Central memory CD8-positive, alpha-beta T cell (primary cell): ENCODE results near the gene EXOC3.
"Not testable (repeated sequence)": the region's sequence is repeated elsewhere in the genome, so short reads cannot be mapped to it uniquely, and the experiment has no call there.

Experiments used
- ATAC-seq: fragments of 150-1000 bp; cut with Tn5 transposase; replicated peaks from 2 replicates; pipeline ENCODE4 v1.10.0; 2022; ENCODE audit warnings: mild to moderate bottlenecking, moderate FRiP score, moderate number of reproducible peaks; ENCODE audit not compliant: poor library complexity, severe bottlenecking; ENCODE audit errors: extremely low read depth
- DNase-seq, 2 donors: peaks; one replicate each; pipeline ENCODE4 v3.0.0; 2021; ENCODE audit warnings: low spot score in 2 of 2
- H3K27ac Mint-ChIP-seq: one replicate; pipeline ENCODE4 v1.8.0; 2022; ENCODE audit warnings: low read depth, mild to moderate bottlenecking, moderate library complexity, mixed read lengths
- H3K27me3 Mint-ChIP-seq: one replicate; pipeline ENCODE4 v1.8.0; 2022; ENCODE audit warnings: mixed read lengths
- H3K36me3 Mint-ChIP-seq: one replicate; pipeline ENCODE4 v1.8.0; 2022; ENCODE audit warnings: mild to moderate bottlenecking, moderate library complexity, mixed read lengths; ENCODE audit not compliant: insufficient read depth
- H3K4me1 Mint-ChIP-seq: one replicate; pipeline ENCODE4 v1.8.0; 2022; ENCODE audit warnings: mixed read lengths
- H3K4me3 Mint-ChIP-seq: one replicate; pipeline ENCODE4 v1.8.0; 2022; ENCODE audit warnings: mild to moderate bottlenecking, moderate library complexity, mixed read lengths
- H3K9me3 Mint-ChIP-seq: one replicate; pipeline ENCODE4 v1.8.0; 2022; ENCODE audit warnings: mixed read lengths

The EXOC3 gene

GRCh38 chr5:473551-474192, 30.7 kb downstream of the EXOC3 start:
- no peaks in the 10 kb centered on the region for H3K9me3 Mint-ChIP-seq
- H3K4me3 Mint-ChIP-seq = peak overlapping the region; percentile 82
- ATAC-seq (peak; percentile 8), DNase-seq (no peak)
- H3K27ac Mint-ChIP-seq = peak overlapping the region; percentile 42
- H3K27me3 Mint-ChIP-seq = peaks cover 41% of the 10 kb centered on the region
- peaks cover 14% of the 10 kb centered on the region for H3K4me1 Mint-ChIP-seq
- peaks cover 10% of the 10 kb centered on the region for H3K36me3 Mint-ChIP-seq

GRCh38 chr5:474232-474839, 31.4 kb downstream of the EXOC3 start:
- ATAC-seq = not testable (repeated sequence)
- H3K4me1 Mint-ChIP-seq = peaks cover 14% of the 10 kb centered on the region

GRCh38 chr5:474840-475661, 32.1 kb downstream of the EXOC3 start:
- H3K27ac Mint-ChIP-seq = no peak overlapping the region
- peaks cover 46% of the 10 kb centered on the region for H3K27me3 Mint-ChIP-seq
- no peaks in the 10 kb centered on the region for H3K9me3 Mint-ChIP-seq
- peaks cover 14% of the 10 kb centered on the region for H3K4me1 Mint-ChIP-seq
- ATAC-seq (no peak), DNase-seq (no peak)
- H3K4me3 Mint-ChIP-seq = peak overlapping the region; percentile 82
- H3K36me3 Mint-ChIP-seq = peaks cover 7% of the 10 kb centered on the region

More at GRCh38 chr5:474232-474839, 31.4 kb downstream of the EXOC3 start:
- not testable (repeated sequence) for DNase-seq, H3K9me3 Mint-ChIP-seq, H3K36me3 Mint-ChIP-seq
- Mint-ChIP-seq H3K27ac (peak overlapping the region; percentile 42), H3K4me3 (peak overlapping the region; percentile 82), H3K27me3 (peaks cover 41% of the 10 kb centered on the region)

DNA sequence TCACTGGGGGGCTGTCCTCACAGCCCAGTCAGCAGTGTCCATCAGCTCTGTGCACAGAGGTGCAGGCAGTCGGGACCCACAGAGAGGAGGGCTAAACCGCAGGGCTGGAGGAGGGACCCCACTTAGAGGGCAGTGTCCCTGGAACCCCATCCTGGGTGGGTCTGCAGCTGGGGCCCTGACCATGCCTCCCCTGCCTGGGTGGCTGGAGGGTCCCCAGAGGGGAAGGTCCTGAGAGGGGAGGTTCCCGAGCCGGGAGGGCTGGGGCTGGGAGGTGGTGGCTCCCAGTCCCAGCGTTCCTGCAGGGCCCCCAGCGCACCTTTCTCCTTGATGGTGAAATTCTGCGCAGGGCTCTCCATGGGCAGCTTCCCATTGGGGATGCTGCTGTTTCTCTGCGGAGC, 32.7 kb downstream of the EXOC3 start:
- Mint-ChIP-seq H3K9me3 (no peaks in the 10 kb centered on the region), H3K4me1 (peaks cover 14% of the 10 kb centered on the region), H3K4me3 (peak overlapping the region; percentile 82), H3K36me3 (peaks cover 7% of the 10 kb centered on the region), H3K27me3 (peaks cover 51% of the 10 kb centered on the region), H3K27ac (no peak overlapping the region)
- DNase-seq = no peak
- ATAC-seq = no peak

GRCh38 chr5:476102-476813, 33.3 kb downstream of the EXOC3 start:
- Mint-ChIP-seq H3K9me3 (no peaks in the 10 kb centered on the region), H3K27ac (no peak overlapping the region), H3K36me3 (peaks cover 7% of the 10 kb centered on the region), H3K4me1 (peaks cover 14% of the 10 kb centered on the region), H3K4me3 (no peak overlapping the region), H3K27me3 (peaks cover 51% of the 10 kb centered on the region)
- no peak for DNase-seq
- ATAC-seq = no peak

DNA sequence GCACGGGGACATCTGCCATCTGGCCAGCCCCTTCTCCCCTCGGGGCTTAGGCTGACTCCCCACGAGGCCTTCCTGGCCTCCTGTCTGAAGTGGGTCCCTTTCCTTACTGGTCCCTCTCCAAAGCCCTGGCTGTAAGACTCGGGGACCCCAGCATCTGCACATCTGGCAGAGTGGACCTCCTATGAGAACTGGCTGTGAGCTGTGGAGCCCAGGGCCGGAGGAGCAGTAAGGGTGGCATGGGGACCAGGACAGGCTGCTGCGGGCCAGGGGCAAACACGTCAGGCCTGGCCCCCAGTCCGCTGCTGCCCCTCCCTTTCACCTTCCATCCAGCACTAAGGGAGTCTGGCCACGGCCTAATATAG, 33.8 kb downstream of the EXOC3 start:
- no peak for DNase-seq
- peaks cover 51% of the 10 kb centered on the region for H3K27me3 Mint-ChIP-seq
- no peaks in the 10 kb centered on the region for H3K9me3 Mint-ChIP-seq
- H3K4me3 Mint-ChIP-seq = no peak overlapping the region
- no peak for ATAC-seq
- peaks cover 8% of the 10 kb centered on the region for H3K4me1 Mint-ChIP-seq
- H3K27ac Mint-ChIP-seq = no peak overlapping the region
- H3K36me3 Mint-ChIP-seq = peaks cover 7% of the 10 kb centered on the region

DNA sequence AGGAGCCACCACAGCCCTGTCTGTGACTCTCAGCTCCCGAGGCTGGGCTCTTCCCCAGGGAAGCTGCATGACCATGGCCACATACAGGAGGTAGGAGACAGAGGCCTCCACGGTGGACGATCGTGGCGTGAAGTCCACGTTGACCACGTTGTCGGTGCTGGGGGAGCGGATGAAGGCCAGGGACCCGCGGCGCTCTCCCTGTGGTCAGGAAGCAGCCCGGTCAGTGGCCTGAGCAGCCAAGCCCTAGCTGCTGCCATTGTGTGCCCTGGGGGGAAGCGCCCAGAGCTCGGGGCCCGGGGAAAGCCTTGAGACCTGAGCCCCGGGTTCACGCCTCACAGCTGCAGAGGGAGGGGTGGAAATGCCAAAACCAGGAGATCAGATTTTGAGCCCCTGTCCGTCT, 34.3 kb downstream of the EXOC3 start:
- Mint-ChIP-seq H3K27me3 (peaks cover 51% of the 10 kb centered on the region), H3K36me3 (peaks cover 4% of the 10 kb centered on the region), H3K4me3 (no peak overlapping the region), H3K27ac (no peak overlapping the region), H3K4me1 (peaks cover 6% of the 10 kb centered on the region), H3K9me3 (no peaks in the 10 kb centered on the region)
- DNase-seq (no peak), ATAC-seq (no peak)

DNA sequence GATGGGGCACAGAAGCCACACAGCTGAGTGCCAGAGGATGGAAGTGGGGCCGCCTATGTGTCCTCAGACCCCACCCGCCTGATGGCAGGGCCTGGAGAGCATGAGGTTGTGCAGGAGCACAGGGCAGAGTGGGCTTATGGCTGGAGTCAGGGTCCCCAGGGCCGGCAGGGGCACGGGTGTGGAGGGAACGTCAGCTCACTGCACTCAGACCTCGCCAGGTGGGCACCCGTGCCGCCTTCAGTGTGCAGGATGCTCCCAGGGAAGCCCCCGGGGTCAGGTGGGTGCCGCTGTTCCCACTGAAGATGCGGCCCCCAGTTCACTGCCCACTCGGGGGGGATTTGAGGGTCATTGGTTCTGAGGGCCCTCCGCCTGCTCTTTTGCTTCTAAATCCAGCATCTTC, 34.9 kb downstream of the EXOC3 start:
- ATAC-seq = no peak
- Mint-ChIP-seq H3K36me3 (peaks cover 4% of the 10 kb centered on the region), H3K9me3 (no peaks in the 10 kb centered on the region), H3K27ac (no peak overlapping the region), H3K4me3 (no peak overlapping the region), H3K4me1 (peaks cover 6% of the 10 kb centered on the region), H3K27me3 (peaks cover 51% of the 10 kb centered on the region)
- DNase-seq = no peak

DNA sequence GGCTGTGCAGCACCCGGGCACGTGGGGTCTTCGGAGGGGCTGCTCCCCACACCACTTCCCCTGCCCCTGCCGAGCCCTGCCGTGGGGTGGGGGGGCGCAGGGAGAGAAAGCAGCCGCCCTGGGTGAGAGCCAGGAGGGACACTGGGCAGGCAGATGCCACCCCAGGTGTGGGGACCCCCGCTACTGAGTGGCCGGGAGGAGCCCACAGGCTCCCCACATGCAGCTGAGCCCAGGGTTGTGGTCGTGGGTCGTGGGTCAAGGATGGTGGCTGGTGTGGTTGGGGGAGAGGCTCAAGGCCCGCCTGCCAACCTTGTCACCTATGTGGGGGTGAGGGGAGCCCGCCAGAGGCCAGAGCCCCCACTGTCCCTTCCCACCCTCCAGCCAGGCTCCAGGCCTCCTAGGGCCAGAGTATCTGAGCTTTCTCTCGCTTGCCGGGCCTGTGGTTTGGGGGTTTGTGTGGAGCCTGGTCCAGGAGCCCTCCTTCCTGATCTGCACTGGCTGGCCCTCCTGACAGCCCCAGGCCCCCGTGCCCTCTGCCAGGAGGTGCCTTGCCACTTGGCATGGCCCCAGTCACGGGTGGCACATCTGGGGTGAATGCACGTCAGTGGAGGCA, 35.5 kb downstream of the EXOC3 start:
- ATAC-seq (no peak), DNase-seq (no peak)
- peaks cover 4% of the 10 kb centered on the region for H3K36me3 Mint-ChIP-seq
- H3K27me3 Mint-ChIP-seq = peaks cover 50% of the 10 kb centered on the region
- peaks cover 6% of the 10 kb centered on the region for H3K4me1 Mint-ChIP-seq
- no peaks in the 10 kb centered on the region for H3K9me3 Mint-ChIP-seq
- no peak overlapping the region for H3K27ac Mint-ChIP-seq
- H3K4me3 Mint-ChIP-seq = no peak overlapping the region

DNA sequence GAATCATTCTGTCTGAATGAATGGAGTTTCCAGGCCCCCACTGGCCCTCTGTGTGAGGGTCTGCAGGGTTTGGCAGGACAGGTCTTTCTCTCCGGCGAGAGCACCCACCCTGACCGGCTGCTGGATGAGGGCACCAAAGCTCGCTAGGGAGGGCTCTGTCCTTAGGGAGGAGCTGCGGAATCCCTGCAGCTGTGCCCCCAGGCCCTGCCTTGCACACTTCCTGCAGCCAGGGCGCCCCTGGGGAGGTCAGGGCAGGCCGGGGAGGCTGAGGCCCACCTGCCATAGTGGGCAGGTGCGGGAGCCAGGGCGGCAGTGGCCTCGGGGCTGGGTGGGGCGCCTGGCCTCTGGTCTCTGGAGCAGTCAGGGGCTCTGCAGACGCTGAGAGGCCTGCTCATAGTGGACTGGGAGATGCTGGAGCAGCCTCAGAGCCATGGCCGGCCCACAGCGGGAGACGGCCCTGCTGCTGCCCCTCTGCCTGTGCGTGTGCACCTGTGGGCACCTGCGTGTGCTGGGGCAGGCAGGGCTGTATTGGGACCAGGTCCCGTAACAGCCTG, 36.1 kb downstream of the EXOC3 start:
- peaks cover 44% of the 10 kb centered on the region for H3K27me3 Mint-ChIP-seq
- no peak for DNase-seq
- peaks cover under 1% of the 10 kb centered on the region for H3K4me1 Mint-ChIP-seq
- no peak for ATAC-seq
- H3K36me3 Mint-ChIP-seq = no peaks in the 10 kb centered on the region
- no peak overlapping the region for H3K4me3 Mint-ChIP-seq
- H3K9me3 Mint-ChIP-seq = no peaks in the 10 kb centered on the region
- H3K27ac Mint-ChIP-seq = no peak overlapping the region

DNA sequence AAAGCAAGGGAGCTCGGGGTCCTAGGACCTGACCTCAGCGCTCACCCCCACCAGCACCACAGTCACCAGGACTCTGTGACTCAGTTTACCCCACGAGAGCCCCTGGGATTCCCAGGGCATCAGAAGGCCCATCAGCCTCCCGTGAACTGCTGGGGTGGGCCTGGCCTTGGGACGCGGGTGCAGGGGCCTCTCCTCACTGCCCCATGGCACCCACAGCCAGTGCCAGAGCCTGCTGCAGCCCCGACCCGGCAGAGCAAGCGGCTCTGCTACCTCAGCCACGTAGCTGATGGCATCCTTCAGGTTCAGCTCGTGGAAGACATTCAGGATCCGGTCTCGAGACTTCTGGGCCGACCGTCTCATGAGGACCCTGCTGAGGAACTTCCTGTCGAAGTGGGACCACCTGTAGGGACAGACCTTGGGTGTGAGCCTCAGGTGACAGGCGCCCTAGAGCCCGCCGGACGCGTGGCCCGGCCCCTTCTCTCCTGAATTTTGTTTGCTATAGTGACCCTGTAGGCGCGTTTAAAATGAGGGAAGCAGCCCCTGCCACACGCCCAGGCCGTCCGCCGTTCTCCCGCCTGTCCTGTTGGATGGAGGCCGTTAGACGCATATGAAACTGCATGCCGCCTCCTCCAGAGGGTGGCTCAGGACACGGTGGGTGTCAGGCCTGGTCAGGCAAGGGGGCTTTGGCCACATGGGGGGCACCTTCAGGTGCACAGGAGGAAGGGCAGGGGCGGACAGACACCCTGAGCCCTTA, 36.8 kb downstream of the EXOC3 start:
- Mint-ChIP-seq H3K27ac (no peak overlapping the region), H3K4me3 (no peak overlapping the region), H3K27me3 (peaks cover 42% of the 10 kb centered on the region), H3K9me3 (no peaks in the 10 kb centered on the region), H3K36me3 (no peaks in the 10 kb centered on the region), H3K4me1 (no peaks in the 10 kb centered on the region)
- no peak for DNase-seq
- no peak for ATAC-seq
